BLaER1 treated with 17β-estradiol and CSF1 and Interleukin-3, amounts not matched to agents 10 nM and 100 nM (cell line): ENCODE results near the gene TNNC2.

Experiments used
- H3K27ac ChIP-seq, 11 experiments: shearing (Covaris generic); formaldehyde crosslinking; 2 replicates each; pipeline ENCODE4 v1.8.1; 2022
- H3K27me3 ChIP-seq, 11 experiments: shearing (Covaris generic); formaldehyde crosslinking; 2 replicates each; pipeline ENCODE4 v1.8.1; 2022
- H3K36me3 ChIP-seq, 11 experiments: shearing (Covaris generic); formaldehyde crosslinking; 2 replicates each; pipeline ENCODE4 v1.8.1; 2022
- H3K4me1 ChIP-seq, 10 experiments: shearing (Covaris generic); formaldehyde crosslinking; 2 replicates each; pipeline ENCODE4 v1.8.1; 2022
- H3K4me2 ChIP-seq, 11 experiments: shearing (Covaris generic); formaldehyde crosslinking; 2 replicates each; pipeline ENCODE4 v1.8.1; 2022
- H3K4me3 ChIP-seq, 10 experiments: shearing (Covaris generic); formaldehyde crosslinking; 2 replicates each; pipeline ENCODE4 v1.8.1; 2022
- H3K9ac ChIP-seq, 11 experiments: shearing (Covaris generic); formaldehyde crosslinking; 2 replicates each; pipeline ENCODE4 v1.8.1; 2022
- H3K9me3 ChIP-seq, 11 experiments: shearing (Covaris generic); formaldehyde crosslinking; replicated peaks in 1 of 11; 2 replicates each; pipeline ENCODE4 v1.8.1; 2022
- H4K20me1 ChIP-seq, 11 experiments: shearing (Covaris generic); formaldehyde crosslinking; 2 replicates each; pipeline ENCODE4 v1.8.1; 2022
- Cebpa-rat ChIP-seq, 11 experiments: shearing (Covaris generic); IDR thresholded peaks; 2 replicates each; pipeline ENCODE4 v1.8.1; 2022

TNNC2 gene

GRCh38 chr20:45852326-45852725 is 25.2 kb upstream of the TNNC2 start:
- Histone ChIP-seq H4K20me1 (peaks cover 0 to 9% (median 0%) of the 10 kb centered on the region in 11 experiments; a peak in 1 of 22 replicates), H3K4me1 (peaks cover 12 to 25% (median 22%) of the 10 kb centered on the region in 10 experiments), H3K36me3 (peaks cover 45 to 79% (median 62%) of the 10 kb centered on the region in 11 experiments; a peak in 21 of 22 replicates), H3K27ac (no peak overlapping the region), H3K27me3 (no peaks in the 10 kb centered on the region), H3K4me2 (no peak overlapping the region), H3K9ac (no peak overlapping the region), H3K4me3 (no peak overlapping the region), H3K9me3 (no peaks in the 10 kb centered on the region)
- no peak for TF ChIP-seq Cebpa-rat (IDR thresholded peaks at IDR 0.05)

DNA sequence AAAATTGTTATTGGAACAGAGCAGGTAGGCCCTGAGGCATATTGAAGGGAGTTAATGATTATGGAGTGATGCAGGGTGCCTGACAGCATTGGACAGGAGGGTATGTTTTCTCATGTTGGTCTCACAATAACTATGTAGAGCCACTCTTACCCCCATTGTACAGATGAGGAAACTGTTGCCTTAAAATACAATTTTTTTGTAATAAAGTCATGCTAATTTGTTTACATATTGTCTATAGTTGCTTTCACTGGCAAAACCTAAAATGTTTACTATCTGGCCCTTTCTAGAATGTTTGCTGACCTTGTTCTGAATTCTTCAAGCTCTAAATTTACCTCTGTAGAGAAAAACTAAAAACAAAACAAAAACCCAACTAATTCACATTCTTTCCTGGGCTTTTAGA is 24.4 kb upstream of the TNNC2 start:
- Histone ChIP-seq H3K36me3 (peaks cover 53 to 87% (median 69%) of the 10 kb centered on the region in 11 experiments), H3K4me1 (peaks cover 9 to 22% (median 19%) of the 10 kb centered on the region in 10 experiments), H3K27ac (no peak overlapping the region), H3K4me3 (no peak overlapping the region), H3K9ac (no peak overlapping the region), H3K9me3 (no peaks in the 10 kb centered on the region), H3K4me2 (no peak overlapping the region), H4K20me1 (peaks cover 0 to 9% (median 0%) of the 10 kb centered on the region in 11 experiments; a peak in 1 of 22 replicates), H3K27me3 (no peaks in the 10 kb centered on the region)
- no peak for TF ChIP-seq Cebpa-rat (IDR thresholded peaks at IDR 0.05)

GRCh38 chr20:45850926-45851325 is 23.8 kb upstream of the TNNC2 start:
- Histone ChIP-seq H3K9ac (no peak overlapping the region), H3K4me1 (peaks cover 3 to 16% (median 13%) of the 10 kb centered on the region in 10 experiments), H3K9me3 (no peaks in the 10 kb centered on the region), H3K4me2 (no peak overlapping the region), H3K36me3 (peaks cover 58 to 93% (median 75%) of the 10 kb centered on the region in 11 experiments), H4K20me1 (peaks cover 0 to 9% (median 0%) of the 10 kb centered on the region in 11 experiments; a peak in 2 of 22 replicates), H3K4me3 (no peak overlapping the region), H3K27ac (no peak overlapping the region), H3K27me3 (no peaks in the 10 kb centered on the region)
- TF ChIP-seq Cebpa-rat (IDR thresholded peaks at IDR 0.05), result no peak

DNA sequence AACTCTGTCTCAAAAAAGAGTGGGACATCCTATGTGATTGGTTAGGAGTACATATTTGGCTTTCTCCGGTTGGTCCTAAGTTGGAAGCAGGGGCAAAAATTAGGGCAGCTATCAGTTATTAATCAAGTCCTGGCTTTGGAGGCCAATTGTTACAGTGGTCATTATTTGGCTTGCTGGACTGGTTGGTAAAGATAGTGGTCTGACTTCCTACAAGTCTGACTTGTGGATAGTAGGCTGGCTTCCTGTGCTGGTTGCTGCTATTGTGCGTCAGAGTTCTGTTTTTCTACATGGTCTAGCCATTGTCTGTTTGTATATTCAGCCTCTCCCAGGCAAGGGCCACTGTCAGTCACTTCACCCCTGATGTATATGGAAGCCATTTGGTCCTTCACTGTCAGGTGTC is 23.1 kb upstream of the TNNC2 start:
- H3K4me3 ChIP-seq, result no peak overlapping the region
- no peak for TF ChIP-seq Cebpa-rat (IDR thresholded peaks at IDR 0.05)
- H4K20me1 ChIP-seq, result peaks cover 0 to 9% (median 0%) of the 10 kb centered on the region in 11 experiments; a peak in 2 of 22 replicates
- peaks cover 65 to 99% (median 82%) of the 10 kb centered on the region in 11 experiments for H3K36me3 ChIP-seq
- no peak overlapping the region for H3K4me2 ChIP-seq
- no peaks in the 10 kb centered on the region for H3K9me3 ChIP-seq
- no peaks in the 10 kb centered on the region for H3K27me3 ChIP-seq
- no peak overlapping the region for H3K9ac ChIP-seq
- H3K27ac ChIP-seq, result no peak overlapping the region
- H3K4me1 ChIP-seq, result peaks cover 0 to 9% (median 6%) of the 10 kb centered on the region in 10 experiments; a peak in 14 of 20 replicates

GRCh38 chr20:45848969-45849582 is 22.0 kb upstream of the TNNC2 start:
- peaks cover 70 to 100% (median 86%) of the 10 kb centered on the region in 11 experiments for H3K36me3 ChIP-seq
- no peak for TF ChIP-seq Cebpa-rat (IDR thresholded peaks at IDR 0.05)

GRCh38 chr20:45848421-45848820 is 21.3 kb upstream of the TNNC2 start:
- Histone ChIP-seq H4K20me1 (peaks cover 0 to 17% (median 0%) of the 10 kb centered on the region in 11 experiments; a peak in 4 of 22 replicates), H3K4me1 (peaks cover 0 to 3% (median 0%) of the 10 kb centered on the region in 10 experiments; a peak in 3 of 20 replicates), H3K9ac (no peak overlapping the region), H3K27me3 (no peaks in the 10 kb centered on the region), H3K4me3 (no peak overlapping the region), H3K27ac (no peak overlapping the region), H3K36me3 (peaks cover 71 to 100% (median 87%) of the 10 kb centered on the region in 11 experiments), H3K9me3 (no peaks in the 10 kb centered on the region), H3K4me2 (no peak overlapping the region)
- no peak for TF ChIP-seq Cebpa-rat (IDR thresholded peaks at IDR 0.05)

More at GRCh38 chr20:45848969-45849582, 22.0 kb upstream of the TNNC2 start:
- Histone ChIP-seq H4K20me1 (peaks cover 0 to 11% (median 0%) of the 10 kb centered on the region in 11 experiments; a peak in 3 of 22 replicates), H3K27me3 (no peaks in the 10 kb centered on the region), H3K4me3 (no peak overlapping the region), H3K9me3 (no peaks in the 10 kb centered on the region), H3K4me1 (no peaks in the 10 kb centered on the region), H3K4me2 (no peak overlapping the region), H3K27ac (no peak overlapping the region), H3K9ac (no peak overlapping the region; a peak in 1 of 22 replicates)

- H3K36me3 ChIP-seq, result peaks cover 71 to 98% (median 79%) of the 10 kb centered on the region in 11 experiments
Observed at GRCh38 chr20:45845452-45845851, 18.3 kb upstream of the TNNC2 start.

GRCh38 chr20:45843506-45843905 is 16.4 kb upstream of the TNNC2 start:
- Histone ChIP-seq H3K4me1 (peaks cover 13 to 24% (median 17%) of the 10 kb centered on the region in 10 experiments), H3K36me3 (peaks cover 60 to 82% (median 71%) of the 10 kb centered on the region in 11 experiments), H3K4me3 (no peak overlapping the region), H4K20me1 (peaks cover 0 to 31% (median 0%) of the 10 kb centered on the region in 11 experiments; a peak in 4 of 22 replicates), H3K9ac (no peak overlapping the region), H3K9me3 (no peaks in the 10 kb centered on the region), H3K27ac (no peak overlapping the region), H3K27me3 (no peaks in the 10 kb centered on the region), H3K4me2 (0 out of 22 replicates have a peak overlapping the region, but pooled peaks of 1 of the 11 experiments have one; percentile 59)
- TF ChIP-seq Cebpa-rat (IDR thresholded peaks at IDR 0.05), result no peak

More at GRCh38 chr20:45845452-45845851, 18.3 kb upstream of the TNNC2 start:
- Histone ChIP-seq H3K4me1 (peaks cover 13 to 24% (median 17%) of the 10 kb centered on the region in 10 experiments), H3K9ac (no peak overlapping the region), H3K27ac (no peak overlapping the region), H3K4me2 (no peak overlapping the region), H3K4me3 (no peak overlapping the region), H3K9me3 (no peaks in the 10 kb centered on the region), H4K20me1 (peaks cover 0 to 33% (median 0%) of the 10 kb centered on the region in 11 experiments; a peak in 4 of 22 replicates), H3K27me3 (no peaks in the 10 kb centered on the region)
- TF ChIP-seq Cebpa-rat (IDR thresholded peaks at IDR 0.05), result no peak

GRCh38 chr20:45842169-45842812 is 15.2 kb upstream of the TNNC2 start:
- Histone ChIP-seq H4K20me1 (peaks cover 0 to 25% (median 0%) of the 10 kb centered on the region in 11 experiments; a peak in 4 of 22 replicates), H3K9me3 (no peaks in the 10 kb centered on the region), H3K4me3 (no peak overlapping the region), H3K9ac (peak overlapping the region in 5 of 11 experiments; percentile 6 to 42 (median 15); a peak in 3 of 22 replicates), H3K4me2 (peak overlapping the region; percentile 36 to 66 (median 53)), H3K36me3 (peaks cover 50 to 73% (median 59%) of the 10 kb centered on the region in 11 experiments), H3K4me1 (peaks cover 13 to 24% (median 17%) of the 10 kb centered on the region in 10 experiments), H3K27ac (peak overlapping the region in 9 of 11 experiments; percentile 18 to 64 (median 37); a peak in 13 of 22 replicates), H3K27me3 (no peaks in the 10 kb centered on the region)
- TF ChIP-seq Cebpa-rat (IDR thresholded peaks at IDR 0.05), result no peak
